ENCODE results near the gene SERPING1.

GRCh38 chr11:57555393-57555792 lies 42.1 kb upstream of the SERPING1 start:
- TF ChIP-seq EZH2phosphoT487 (IDR thresholded peaks at IDR 0.05; ENCODE audit: insufficient read depth, low read depth), result no peak
- no peak for TF ChIP-seq EZH2 (IDR thresholded peaks at IDR 0.05; ENCODE audit: insufficient read depth, poor library complexity, severe bottlenecking)

All from GM23248 (cell line).